ENCODE results near the gene ERI3. TPM values are rescaled to one million over a fixed set of nuclear protein-coding genes. Genes with fewer than 3 reads are reported as not detected.

ERI3 gene
- total RNA-seq, 1 donor from 2014 or later = 70.7 TPM

GRCh38 chr1:44222397-44223186, 132.5 kb downstream of the ERI3 start:
- Mint-ChIP-seq H3K27me3 (ENCODE audit: low read depth) (no peaks in the 10 kb centered on the region), H3K9me3 (peaks cover 6% of the 10 kb centered on the region), H3K36me3 (peaks cover 26% of the 10 kb centered on the region), H3K27ac (no peak overlapping the region), H3K4me1 (no peaks in the 10 kb centered on the region), H3K4me3 (no peak overlapping the region)
- no peak for DNase-seq (ENCODE audit: low spot score in 2 of 2, unreplicated experiment in 2 of 2)
- no peak for TF ChIP-seq CTCF (IDR thresholded peaks at IDR 0.05; ENCODE audit: unreplicated experiment)

GRCh38 chr1:44221769-44222168, 133.3 kb downstream of the ERI3 start:
- Mint-ChIP-seq H3K27ac (peak overlapping the region; percentile 67), H3K9me3 (peaks cover 6% of the 10 kb centered on the region), H3K4me3 (no peak overlapping the region), H3K27me3 (ENCODE audit: low read depth) (no peaks in the 10 kb centered on the region), H3K36me3 (peaks cover 22% of the 10 kb centered on the region), H3K4me1 (no peaks in the 10 kb centered on the region)
- DNase-seq (ENCODE audit: low spot score in 2 of 2, unreplicated experiment in 2 of 2) = no peak
- no peak for TF ChIP-seq CTCF (IDR thresholded peaks at IDR 0.05; ENCODE audit: unreplicated experiment)

- no peak for DNase-seq (ENCODE audit: low spot score in 2 of 2, unreplicated experiment in 2 of 2)
- Mint-ChIP-seq H3K27ac (no peak overlapping the region), H3K36me3 (peaks cover 17% of the 10 kb centered on the region), H3K27me3 (ENCODE audit: low read depth) (no peaks in the 10 kb centered on the region), H3K4me1 (no peaks in the 10 kb centered on the region), H3K9me3 (no peaks in the 10 kb centered on the region), H3K4me3 (no peak overlapping the region)
- TF ChIP-seq CTCF (IDR thresholded peaks at IDR 0.05; ENCODE audit: unreplicated experiment) = no peak
Observed at GRCh38 chr1:44220755-44221154, 134.3 kb downstream of the ERI3 start.

- H3K27ac Mint-ChIP-seq = no peak overlapping the region
- peaks cover 15% of the 10 kb centered on the region for H3K36me3 Mint-ChIP-seq
- H3K9me3 Mint-ChIP-seq = no peaks in the 10 kb centered on the region
- H3K4me1 Mint-ChIP-seq = no peaks in the 10 kb centered on the region
- no peak for TF ChIP-seq CTCF (IDR thresholded peaks at IDR 0.05; ENCODE audit: unreplicated experiment)
- DNase-seq (ENCODE audit: low spot score in 2 of 2, unreplicated experiment in 2 of 2) = no peak
- no peak overlapping the region for H3K4me3 Mint-ChIP-seq
- no peaks in the 10 kb centered on the region for H3K27me3 Mint-ChIP-seq (ENCODE audit: low read depth)
Observed at GRCh38 chr1:44220001-44220751, 134.9 kb downstream of the ERI3 start.

- Mint-ChIP-seq H3K27me3 (ENCODE audit: low read depth) (no peaks in the 10 kb centered on the region), H3K36me3 (peaks cover 16% of the 10 kb centered on the region), H3K9me3 (no peaks in the 10 kb centered on the region), H3K27ac (no peak overlapping the region), H3K4me1 (peaks cover 2% of the 10 kb centered on the region), H3K4me3 (no peak overlapping the region)
- no peak for TF ChIP-seq CTCF (IDR thresholded peaks at IDR 0.05; ENCODE audit: unreplicated experiment)
- DNase-seq (ENCODE audit: low spot score in 2 of 2, unreplicated experiment in 2 of 2) = no peak
Observed at GRCh38 chr1:44219301-44219626, 135.8 kb downstream of the ERI3 start.

All from mesothelial cell of epicardium (in vitro differentiated cells).